NCI-H446 treated with DMSO at 0.1 percent for 48 hours (cell line): ENCODE results near the gene LCE3C.
"Not testable (repeated sequence)": the region's sequence is repeated elsewhere in the genome, so short reads cannot be mapped to it uniquely, and the experiment has no call there.

Experiments used
- DNase-seq: peaks from one replicate; lab custom pipeline; 2025; lab: John Stamatoyannopoulos, UW

LCE3C gene

GRCh38 chr1:152599934-152600333, at the start of gene LCE3C:
Gene LCE3C, plus strand, starts transcription at chr1:152600234. Its CDS starts 498 bp downstream, at chr1:152600732.
- no peak for DNase-seq

- no peak for DNase-seq
These were observed 34.9 kb upstream of the LCE3C start for GRCh38 chr1:152565115-152565514.

- no peak for DNase-seq
These were observed 34.4 kb upstream of the LCE3C start for GRCh38 chr1:152565535-152566215.

- no peak for DNase-seq
These were observed 33.4 kb upstream of the LCE3C start, which contains the start of gene LCE3E for GRCh38 chr1:152566681-152567080. Gene LCE3E, minus strand, starts transcription at chr1:152566780. Its CDS starts 572 bp downstream, at chr1:152566208.

- no peak for DNase-seq
These were observed 22.9 kb upstream of the LCE3C start for GRCh38 chr1:152577168-152577567.

- not testable (repeated sequence) for DNase-seq
These were observed 20.5 kb upstream of the LCE3C start for GRCh38 chr1:152579526-152579925.

- DNase-seq, result no peak
These were observed 19.6 kb upstream of the LCE3C start, which contains the start of gene LCE3D for GRCh38 chr1:152580433-152580832. Gene LCE3D, minus strand, starts transcription at chr1:152580516. Its CDS starts 580 bp downstream, at chr1:152579936.

GRCh38 chr1:152582647-152583046, 17.4 kb upstream of the LCE3C start:
- no peak for DNase-seq

- no peak for DNase-seq
These were observed 14.4 kb upstream of the LCE3C start for GRCh38 chr1:152585586-152585985.

- DNase-seq, result no peak
These were observed 3.0 kb upstream of the LCE3C start for GRCh38 chr1:152596986-152597385.

- no peak for DNase-seq
These were observed 13.5 kb downstream of the LCE3C start, which contains the start of gene LCE3B for GRCh38 chr1:152613511-152613910. Gene LCE3B, plus strand, starts transcription at chr1:152613811. Its CDS starts 0 bp downstream, at chr1:152613811.

GRCh38 chr1:152621993-152622392, 22.0 kb downstream of the LCE3C start:
- DNase-seq, result no peak

- no peak for DNase-seq
These were observed 22.8 kb downstream of the LCE3C start, which contains the start of gene LCE3A for GRCh38 chr1:152622803-152623202. Gene LCE3A, minus strand, starts transcription at chr1:152623103. Its CDS starts 0 bp downstream, at chr1:152623103.

GRCh38 chr1:152623203-152623844, 23.3 kb downstream of the LCE3C start:
- no peak for DNase-seq

GRCh38 chr1:152626744-152627143, 26.7 kb downstream of the LCE3C start:
- DNase-seq, result no peak

- DNase-seq, result no peak
These were observed 30.6 kb downstream of the LCE3C start for GRCh38 chr1:152630596-152630995.

GRCh38 chr1:152640351-152640750, 40.3 kb downstream of the LCE3C start:
- no peak for DNase-seq

GRCh38 chr1:152643945-152644344, 43.9 kb downstream of the LCE3C start:
- no peak for DNase-seq

GRCh38 chr1:152645146-152645545, 45.1 kb downstream of the LCE3C start:
- no peak for DNase-seq

- DNase-seq, result no peak
These were observed 46.6 kb downstream of the LCE3C start for GRCh38 chr1:152646656-152647055.
